NCI-H1417 treated with DMSO at 0.1 percent for 48 hours (cell line): ENCODE data around the gene SH2B3.

Experiments
- DNase-seq: peaks from one replicate; lab custom pipeline; 2025; lab: John Stamatoyannopoulos, UW

Gene SH2B3

GRCh38 chr12:111409403-111409779, 3.7 kb downstream of the SH2B3 start:
- DNase-seq, result no peak

- DNase-seq, result no peak
These were observed 4.2 kb downstream of the SH2B3 start for GRCh38 chr12:111409780-111410430.

- DNase-seq, result no peak
These were observed 4.9 kb downstream of the SH2B3 start for GRCh38 chr12:111410431-111411184.

DNA sequence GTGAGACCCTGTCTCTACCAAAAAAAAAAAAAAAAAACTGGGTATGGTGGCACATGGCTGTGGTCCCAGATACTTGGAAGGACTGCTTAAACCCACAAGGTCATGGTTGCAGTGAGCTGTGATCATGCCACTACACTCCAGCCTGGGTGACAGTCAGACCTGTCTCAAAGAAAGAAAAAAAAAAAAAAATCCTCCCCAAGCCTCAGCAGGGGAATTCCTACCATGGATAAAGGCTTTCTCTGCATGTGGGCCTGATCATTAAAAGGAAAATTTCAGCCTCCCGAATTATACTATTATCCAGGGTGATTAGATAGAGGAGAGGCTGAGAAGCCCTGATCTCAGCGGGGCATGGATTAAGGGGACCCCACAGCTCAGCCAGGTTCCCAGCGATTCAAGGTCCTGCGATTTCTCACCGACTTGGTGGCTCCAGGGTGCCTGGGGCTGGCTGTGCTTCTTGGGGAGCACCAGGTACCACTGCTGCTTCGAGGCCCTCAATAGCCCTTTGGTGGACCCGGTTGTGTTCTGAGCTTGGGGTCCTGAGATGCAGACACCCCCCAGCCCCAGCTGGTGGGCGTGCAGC, 5.6 kb downstream of the SH2B3 start:
- DNase-seq, result no peak

GRCh38 chr12:111412007-111412829, 6.5 kb downstream of the SH2B3 start:
- DNase-seq, result peak; percentile 19

DNA sequence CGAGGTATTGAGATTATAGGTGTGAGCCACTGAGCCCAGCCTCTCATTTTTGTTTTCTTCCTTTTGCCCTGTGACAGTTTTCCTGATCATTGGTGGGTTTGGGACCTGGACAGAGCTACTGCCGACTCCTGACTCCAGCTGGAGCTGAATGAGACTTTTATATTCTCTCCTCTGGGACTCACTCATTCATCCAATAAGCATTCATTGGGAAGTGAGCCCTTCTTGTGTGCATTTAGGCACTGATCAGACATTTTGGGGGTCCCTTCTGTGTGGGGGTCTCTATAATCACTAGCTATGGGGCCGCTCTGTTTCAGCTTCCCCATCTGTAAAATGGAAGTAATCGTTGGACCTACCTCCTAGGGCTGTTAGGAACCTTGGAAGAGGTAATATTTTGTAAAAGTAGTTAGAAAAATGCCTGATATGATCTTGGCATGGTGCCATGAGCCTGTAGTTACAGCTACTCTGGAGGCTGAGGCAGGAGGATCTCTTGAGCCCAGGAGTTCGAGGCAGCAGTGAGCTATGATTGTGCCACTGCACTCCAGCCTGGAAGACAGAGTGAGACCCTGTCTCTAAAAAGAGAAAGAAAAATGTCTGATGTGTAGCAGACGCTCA, 7.2 kb downstream of the SH2B3 start:
- no peak for DNase-seq

DNA sequence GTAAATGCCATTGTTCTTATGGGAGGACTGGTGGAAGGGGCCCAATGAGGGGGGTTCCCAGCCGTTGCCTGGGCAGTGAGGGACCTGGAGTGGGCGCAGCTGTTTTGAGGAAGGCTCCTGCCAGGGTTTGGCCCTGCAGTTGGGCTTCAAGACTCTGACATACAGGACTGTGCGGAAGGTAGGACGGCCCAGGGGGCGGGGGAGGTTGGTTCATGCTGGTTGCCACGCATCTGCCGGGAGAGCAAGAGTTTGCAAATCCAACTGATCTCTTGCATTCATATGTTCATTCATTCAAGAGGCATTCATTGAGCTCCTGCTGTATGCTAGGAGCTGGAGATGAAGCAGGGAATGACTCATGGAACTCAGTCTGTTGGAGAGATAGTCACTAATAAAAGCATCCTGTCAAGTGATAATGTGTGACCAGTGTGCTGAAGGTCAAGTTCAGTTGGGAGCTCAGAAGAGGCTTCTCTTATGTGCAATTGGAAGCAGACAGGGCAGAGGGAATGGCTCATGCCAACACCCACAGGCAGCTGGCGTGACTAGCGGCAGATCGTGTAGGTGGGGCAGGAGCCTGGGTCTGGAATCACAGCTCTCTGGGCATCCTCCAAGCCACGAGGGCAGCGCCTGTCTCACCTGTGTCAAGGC, 7.8 kb downstream of the SH2B3 start:
- no peak for DNase-seq

DNA sequence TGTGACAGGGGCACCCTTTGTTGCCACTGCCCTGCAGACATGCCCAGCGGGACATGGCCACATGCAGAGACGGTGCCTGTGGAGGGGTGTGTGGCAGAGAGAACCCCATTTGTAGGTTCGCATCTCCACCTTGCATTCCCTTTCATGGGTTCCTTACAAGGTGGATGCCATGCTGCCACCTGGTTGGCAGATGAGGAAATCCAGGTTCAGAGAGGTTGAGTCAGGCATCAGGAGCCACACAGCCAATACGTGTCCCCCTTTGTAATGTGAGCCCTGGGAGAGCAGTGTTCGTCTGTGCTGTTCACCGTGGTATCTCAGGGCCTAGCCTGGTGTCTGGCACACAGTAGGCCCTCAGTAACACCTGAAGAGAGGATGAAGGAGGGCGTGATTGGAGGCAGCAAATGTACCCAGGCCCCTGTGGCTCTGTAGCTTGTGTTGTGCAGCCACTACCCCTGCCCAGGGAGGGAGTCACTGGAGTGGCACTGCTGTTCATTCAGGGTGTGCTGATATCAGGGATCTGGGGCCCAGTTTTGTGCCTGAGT, 9.1 kb downstream of the SH2B3 start:
- no peak for DNase-seq

DNA sequence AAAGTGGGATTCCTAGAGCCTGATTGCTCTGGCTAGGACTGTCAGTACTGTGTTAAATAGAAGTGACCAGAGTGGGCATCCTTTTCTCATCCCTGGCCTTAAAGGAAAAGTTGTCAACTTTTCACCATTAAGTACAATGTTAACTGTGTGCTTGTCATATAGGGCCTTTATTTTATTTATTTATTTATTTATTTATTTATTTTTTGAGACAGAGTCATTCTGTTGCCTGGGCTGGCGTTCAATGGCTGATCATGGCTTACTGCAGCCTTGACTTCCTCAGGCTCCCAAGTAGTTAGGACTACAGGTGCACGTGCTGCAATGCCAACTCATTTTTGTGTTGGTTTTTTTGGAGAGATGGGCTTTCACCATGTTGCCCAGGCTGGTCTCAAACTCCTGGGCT, 11.6 kb downstream of the SH2B3 start:
- DNase-seq, result no peak

GRCh38 chr12:111417784-111418593, 12.3 kb downstream of the SH2B3 start:
- no peak for DNase-seq

DNA sequence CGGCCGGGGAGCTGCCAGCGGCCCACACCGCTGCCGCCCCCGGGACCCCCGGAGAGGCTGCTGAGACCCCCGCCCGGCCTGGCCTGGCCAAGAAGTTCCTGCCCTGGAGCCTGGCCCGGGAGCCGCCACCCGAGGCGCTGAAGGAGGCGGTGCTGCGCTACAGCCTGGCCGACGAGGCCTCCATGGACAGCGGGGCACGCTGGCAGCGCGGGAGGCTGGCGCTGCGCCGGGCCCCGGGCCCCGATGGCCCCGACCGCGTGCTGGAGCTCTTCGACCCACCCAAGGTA, 12.8 kb downstream of the SH2B3 start:
- no peak for DNase-seq

- no peak for DNase-seq
These were observed 14.1 kb downstream of the SH2B3 start for GRCh38 chr12:111419784-111420183.

- DNase-seq, result no peak
These were observed 14.8 kb downstream of the SH2B3 start for GRCh38 chr12:111420494-111420893.

DNA sequence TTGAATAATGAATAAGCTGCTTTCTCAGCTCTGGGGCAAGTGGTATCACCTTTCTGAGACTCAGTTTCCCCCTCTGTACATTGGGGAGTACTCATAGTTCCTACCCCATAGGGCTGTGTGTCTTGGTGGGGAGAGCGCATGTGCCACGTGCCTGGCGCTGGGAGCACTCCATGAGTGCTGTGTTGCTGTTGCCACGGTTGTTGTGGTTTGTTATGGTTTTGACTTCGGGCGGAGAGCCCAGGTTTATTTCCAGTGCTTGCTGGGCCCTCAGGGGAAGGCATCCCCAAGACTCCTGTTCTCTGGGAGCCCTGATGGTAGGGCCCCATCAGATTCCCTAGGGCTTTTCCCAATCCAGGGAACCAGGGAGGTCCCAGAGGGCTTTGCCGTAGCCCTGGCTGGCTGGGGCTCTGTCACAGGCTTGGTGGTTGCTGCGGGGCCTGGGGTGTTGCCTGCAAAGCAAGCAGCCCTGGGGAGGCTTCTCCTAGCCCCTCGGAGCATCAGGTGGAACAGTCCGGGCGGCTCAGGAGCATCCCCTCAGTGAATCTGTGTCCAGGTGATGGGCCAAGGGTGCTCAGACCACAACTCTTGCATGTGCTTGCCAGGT, 18.6 kb downstream of the SH2B3 start:
- no peak for DNase-seq

GRCh38 chr12:111424793-111425251, 19.1 kb downstream of the SH2B3 start:
- no peak for DNase-seq

DNA sequence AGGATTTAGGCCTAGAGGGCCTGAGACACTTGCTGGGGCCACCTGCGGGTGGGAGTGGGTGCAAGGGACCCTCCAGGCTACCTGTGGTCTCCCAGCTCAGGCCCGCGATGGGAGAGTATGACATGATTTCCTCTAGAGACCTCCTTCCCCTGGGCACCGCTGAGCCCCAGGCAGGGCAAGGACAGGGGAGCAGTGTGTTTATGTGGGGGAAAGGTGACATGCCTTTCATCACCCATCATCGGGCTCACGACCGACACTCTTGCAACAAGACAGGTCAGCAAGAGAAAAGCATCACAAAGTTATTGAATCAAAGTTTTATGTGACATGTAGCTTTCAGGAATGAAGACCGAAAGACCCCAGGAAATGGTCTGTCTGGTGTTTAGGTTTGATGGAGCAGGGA, 19.9 kb downstream of the SH2B3 start:
- DNase-seq, result no peak

GRCh38 chr12:111426344-111427185, 20.8 kb downstream of the SH2B3 start:
- DNase-seq, result no peak

GRCh38 chr12:111427417-111428074, 21.8 kb downstream of the SH2B3 start:
- no peak for DNase-seq
